NCI-H1930 (cell line): ENCODE measurements around the gene FKBP10.
"Not testable (repeated sequence)": the region's sequence is repeated elsewhere in the genome, so short reads cannot be mapped to it uniquely, and the experiment has no call there.

ENCODE experiments used
- DNase-seq, 2 experiments: peaks; one replicate each; lab custom pipeline; 2025; lab: John Stamatoyannopoulos, UW

FKBP10 gene

DNA sequence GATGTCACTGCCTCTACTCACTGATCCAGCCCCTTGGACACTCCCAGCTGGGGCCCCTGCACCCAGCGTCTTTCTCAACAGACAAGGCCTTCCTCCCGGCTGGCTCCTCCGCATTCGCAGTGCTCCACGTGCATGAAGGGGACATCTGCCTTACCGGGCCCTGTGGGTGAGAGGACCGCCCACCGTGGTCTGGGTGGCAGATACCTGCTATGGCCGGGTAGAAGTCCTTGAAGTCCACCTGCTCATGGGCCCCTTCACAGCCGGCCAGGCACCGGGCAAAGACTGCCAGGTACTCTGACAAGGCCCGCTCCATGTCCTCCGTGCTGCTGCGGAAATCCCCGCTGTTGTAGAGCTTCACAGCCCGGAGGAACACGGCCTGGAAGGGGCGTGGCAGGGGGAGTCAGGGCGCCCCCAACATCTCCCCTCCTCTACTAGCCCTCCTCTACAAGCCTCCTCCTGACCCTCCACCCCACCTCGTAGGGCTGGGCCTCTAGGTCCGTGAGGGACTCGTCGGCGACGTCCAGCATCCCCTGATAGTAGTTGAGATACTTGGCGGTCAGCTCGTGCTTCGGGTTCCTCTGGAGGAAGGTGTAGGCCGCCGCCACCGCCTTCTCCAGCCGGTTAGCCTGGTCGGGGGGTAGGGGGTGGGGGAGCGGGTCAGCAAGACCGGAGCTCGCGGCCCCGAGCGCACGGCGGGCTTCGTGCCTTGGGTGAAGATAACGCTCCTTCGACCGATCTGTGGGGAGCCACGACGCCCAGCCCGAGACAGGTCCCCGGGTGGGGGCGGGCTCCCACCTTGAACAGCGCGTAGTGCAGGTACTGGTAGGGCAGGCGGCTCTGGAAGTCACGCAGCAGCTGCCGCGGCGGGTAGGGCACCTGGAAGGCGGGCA lies 1.9 kb upstream of the FKBP10 start:
- no peak for DNase-seq

DNA sequence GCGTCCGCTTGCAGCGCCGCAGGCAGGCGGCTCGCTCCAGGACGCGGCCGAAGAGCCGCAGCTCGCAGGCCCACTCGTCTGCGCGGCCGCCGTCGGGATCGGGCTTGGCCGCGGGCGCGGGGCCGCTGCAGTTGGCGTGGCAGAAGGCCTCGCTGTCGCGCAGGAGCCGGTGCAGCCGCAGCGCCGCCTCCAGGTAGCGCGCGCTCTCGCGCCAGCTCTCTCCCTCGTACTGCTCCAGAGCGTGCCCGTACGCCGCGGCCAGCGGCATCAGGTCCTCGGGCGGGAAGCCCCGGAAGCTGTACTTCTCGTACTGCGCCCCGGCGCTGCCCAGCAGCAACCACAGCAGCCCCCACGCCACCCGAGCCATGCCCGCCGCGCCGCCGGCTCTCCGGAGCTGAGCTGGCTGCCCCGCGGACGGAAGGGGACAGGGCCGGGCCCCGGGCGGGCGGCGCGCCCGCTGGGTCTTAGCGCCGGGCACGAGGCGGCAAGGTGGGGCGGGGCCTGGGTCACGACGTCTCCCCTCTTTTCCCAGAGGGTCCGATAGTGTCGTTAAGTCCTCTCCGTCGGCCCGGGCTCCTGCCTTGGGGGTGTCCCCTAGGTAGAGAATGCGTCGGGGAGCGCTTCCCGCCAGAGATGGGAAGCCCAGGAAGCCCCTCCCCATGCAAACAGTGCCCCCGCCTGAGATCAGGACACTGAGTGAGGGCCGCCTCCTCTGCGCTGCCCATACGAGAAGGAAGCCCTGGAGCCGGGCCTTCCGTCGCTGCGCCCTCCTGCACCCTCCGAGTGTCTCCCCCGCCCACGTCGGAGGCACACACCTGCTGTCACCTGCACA lies 1.0 kb upstream of the FKBP10 start, which contains the start of gene P3H4:
Gene P3H4, minus strand, starts transcription at position 401 of the 832 bp plus-strand sequence. Its CDS starts 34 bp downstream, at position 367.
- peak; percentile 56 to 76 for DNase-seq

DNA sequence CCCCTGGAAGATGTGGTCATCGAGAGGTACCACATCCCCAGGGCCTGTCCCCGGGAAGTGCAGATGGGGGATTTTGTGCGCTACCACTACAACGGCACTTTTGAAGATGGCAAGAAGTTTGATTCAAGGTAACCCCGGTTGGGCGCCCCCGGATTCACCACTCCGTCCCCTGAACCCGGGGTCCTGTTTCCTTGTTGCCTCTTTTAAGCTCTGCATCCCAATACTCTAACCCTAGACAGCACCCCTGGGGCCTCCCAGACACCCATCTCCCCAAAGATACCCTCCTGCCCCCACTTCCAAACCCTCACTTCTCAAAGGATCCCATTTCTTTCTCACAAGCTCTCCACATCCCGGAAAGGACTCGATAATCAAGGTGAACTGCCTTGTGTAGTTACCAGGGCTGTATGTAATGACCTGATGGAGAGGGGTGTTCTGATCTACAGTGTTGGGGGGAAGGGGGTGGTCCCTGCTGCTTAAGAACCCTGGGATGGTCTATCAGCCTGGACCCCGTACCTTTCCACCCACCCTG lies 412 bp downstream of the FKBP10 start:
- DNase-seq, result no peak

DNA sequence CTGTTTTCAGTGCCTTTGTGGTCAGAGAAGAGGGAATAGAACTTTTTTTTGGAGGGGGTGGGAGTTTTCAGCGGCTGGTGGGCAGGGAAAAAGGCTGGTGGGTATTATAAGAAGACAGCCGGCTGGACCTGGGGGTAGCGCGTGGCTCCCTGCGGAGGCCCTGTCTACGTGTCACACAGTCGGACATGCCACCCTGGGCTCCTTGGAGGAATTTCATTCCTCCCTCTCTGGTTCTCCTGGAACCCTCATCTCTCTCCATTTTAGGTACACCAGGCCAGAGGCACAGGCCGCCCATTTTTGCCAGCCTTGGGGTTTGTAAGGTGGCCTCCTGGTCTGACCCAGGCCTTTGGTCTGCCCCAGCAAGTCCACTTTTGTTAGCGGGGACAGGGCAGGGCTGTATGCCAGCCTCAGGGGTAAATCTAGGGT lies 908 bp downstream of the FKBP10 start:
- no peak for DNase-seq

DNA sequence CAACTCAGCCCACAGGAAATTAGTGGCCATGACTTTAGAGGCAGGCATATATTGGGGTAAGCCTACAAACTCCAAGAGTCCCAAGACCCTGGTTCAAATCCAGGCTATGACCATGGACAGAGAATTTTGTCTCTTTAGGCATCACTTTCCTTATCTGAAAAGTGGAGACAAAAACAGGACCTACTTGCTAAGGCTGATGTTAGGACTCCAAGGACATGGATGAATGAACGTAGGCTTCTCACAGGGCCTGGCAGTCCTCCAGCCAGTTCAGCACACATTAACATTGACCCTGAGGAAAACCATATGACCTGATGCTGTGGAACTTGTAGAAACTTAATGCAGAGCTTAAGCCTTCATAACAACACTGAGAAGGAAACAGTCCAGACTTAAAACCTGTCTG lies 1.4 kb downstream of the FKBP10 start:
- no peak for DNase-seq

DNA sequence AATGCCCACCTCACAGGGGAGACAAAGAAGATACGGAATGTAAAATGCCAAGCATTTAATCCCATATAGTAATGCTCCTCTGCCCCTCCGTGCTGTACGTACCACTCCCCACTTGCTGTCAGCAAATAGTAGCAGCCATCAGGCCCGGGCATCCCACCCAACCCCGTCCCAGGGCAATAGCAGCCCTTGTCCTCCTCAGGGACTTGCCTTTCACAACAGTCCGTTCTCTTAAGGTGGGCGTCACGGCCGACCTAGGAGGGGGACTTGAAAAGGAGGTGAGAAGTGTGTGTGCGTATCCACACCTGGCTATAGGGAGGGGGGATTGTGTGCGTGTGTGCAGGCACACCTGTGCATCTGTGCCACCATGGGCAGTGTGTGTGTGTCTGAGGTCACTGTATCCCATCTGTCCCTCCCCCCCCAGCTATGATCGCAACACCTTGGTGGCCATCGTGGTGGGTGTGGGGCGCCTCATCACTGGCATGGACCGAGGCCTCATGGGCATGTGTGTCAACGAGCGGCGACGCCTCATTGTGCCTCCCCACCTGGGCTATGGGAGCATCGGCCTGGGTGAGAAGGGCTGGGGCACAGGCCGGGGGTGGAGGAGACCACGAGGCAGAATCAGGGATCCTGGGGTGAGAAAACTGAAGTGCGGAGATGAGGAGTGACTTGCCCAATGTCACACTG lies 4.0 kb downstream of the FKBP10 start:
- DNase-seq, result no peak

DNA sequence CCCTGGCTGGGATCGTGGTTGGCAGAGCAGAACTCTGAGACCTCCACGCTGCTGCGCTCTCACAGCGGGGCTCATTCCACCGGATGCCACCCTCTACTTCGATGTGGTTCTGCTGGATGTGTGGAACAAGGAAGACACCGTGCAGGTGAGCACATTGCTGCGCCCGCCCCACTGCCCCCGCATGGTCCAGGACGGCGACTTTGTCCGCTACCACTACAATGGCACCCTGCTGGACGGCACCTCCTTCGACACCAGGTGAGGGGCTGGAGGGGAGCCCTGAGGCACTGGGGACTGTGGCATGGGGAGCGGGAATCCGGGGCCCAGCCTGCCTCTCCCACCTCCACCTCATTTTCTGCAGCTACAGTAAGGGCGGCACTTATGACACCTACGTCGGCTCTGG lies 5.2 kb downstream of the FKBP10 start:
- no peak for DNase-seq

DNA sequence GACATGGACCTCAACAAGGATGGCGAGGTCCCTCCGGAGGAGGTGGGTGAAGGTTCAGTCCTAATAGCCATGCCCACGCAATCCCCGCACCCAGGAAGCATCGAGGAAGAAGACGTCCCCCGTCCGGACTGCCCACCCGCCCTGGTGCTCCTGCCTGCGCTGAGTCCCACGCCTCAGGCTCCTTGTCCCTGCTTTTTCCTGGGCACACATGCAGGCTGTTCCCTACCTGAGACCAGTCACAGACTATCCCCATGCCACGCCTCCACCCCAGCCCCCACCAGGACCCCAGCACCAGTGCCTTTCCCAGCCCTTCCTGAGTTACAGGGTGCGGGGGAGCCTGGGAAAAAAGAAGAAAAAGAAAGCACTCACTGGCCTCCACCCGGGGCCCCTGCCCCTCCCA lies 9.0 kb downstream of the FKBP10 start:
- DNase-seq, result no peak

DNA sequence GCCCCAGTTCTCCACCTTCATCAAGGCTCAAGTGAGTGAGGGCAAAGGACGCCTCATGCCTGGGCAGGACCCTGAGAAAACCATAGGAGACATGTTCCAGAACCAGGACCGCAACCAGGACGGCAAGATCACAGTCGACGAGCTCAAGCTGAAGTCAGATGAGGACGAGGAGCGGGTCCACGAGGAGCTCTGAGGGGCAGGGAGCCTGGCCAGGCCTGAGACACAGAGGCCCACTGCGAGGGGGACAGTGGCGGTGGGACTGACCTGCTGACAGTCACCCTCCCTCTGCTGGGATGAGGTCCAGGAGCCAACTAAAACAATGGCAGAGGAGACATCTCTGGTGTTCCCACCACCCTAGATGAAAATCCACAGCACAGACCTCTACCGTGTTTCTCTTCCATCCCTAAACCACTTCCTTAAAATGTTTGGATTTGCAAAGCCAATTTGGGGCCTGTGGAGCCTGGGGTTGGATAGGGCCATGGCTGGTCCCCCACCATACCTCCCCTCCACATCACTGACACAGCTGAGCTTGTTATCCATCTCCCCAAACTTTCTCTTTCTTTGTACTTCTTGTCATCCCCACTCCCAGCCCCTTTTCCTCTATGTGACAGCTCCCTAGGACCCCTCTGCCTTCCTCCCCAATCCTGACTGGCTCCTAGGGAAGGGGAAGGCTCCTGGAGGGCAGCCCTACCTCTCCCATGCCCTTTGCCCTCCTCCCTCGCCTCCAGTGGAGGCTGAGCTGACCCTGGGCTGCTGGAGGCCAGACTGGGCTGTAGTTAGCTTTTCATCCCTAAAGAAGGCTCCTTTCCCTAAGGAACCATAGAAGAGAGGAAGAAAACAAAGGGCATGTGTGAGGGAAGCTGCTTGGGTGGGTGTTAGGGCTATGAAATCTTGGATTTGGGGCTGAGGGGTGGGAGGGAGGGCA lies 9.7 kb downstream of the FKBP10 start:
- no peak for DNase-seq

DNA sequence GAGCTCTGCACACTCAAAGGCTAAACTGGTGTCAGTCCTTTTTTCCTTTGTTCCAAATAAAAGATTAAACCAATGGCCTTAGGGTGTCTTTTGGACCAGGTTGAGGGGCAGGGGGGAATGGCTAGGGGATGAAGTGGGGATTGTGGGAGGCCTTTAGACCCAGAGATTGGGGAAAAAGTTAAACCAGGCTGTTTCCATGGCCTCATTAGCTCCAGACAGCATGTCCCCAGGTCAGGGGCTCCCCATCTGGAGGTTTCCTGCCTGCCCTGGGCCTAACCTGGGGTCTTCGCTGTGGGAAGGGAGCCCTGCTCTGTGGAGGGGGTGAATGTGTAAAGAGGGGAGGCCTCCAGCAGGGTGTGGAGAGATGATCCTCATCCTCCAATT lies 10.3 kb downstream of the FKBP10 start:
- no peak for DNase-seq

DNA sequence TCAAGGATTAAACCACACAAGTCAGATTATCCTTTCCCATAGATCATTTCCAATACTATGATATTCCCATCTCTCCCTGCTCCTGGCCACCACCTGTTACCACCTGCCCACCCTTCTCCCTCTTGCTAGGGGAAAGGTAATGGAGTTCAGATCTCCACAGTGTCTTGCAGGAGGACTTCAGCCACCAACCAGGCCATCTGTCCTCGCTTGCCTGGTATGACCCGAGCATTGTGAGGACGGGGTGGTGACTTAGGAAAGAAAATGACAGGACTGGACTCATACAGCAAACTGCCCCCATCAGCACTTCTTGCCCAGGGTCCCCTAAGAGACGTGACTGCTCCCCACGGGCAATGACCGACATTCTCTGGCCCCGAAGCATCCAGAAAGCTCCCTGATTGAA lies 10.8 kb downstream of the FKBP10 start:
- DNase-seq, result no peak

DNA sequence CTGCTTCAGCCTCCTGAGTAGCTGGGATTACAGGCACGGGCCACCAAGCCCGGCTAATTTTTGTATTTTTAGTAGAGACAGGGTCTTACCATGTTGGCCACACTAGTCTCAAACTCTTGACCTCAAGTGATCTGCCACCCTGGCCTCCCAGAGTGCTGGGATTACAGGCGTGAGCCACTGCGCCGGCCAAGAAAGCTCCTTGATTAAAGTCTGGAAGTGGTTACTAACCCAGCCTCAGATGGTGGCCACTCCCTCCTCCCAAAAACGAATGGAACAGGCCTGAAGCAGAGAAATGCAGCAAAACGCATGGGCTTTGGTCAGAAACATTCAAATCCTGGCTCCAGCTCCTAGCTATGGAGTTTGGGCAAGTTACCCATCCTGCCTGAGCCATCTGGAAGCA lies 11.3 kb downstream of the FKBP10 start:
- no peak for DNase-seq

DNA sequence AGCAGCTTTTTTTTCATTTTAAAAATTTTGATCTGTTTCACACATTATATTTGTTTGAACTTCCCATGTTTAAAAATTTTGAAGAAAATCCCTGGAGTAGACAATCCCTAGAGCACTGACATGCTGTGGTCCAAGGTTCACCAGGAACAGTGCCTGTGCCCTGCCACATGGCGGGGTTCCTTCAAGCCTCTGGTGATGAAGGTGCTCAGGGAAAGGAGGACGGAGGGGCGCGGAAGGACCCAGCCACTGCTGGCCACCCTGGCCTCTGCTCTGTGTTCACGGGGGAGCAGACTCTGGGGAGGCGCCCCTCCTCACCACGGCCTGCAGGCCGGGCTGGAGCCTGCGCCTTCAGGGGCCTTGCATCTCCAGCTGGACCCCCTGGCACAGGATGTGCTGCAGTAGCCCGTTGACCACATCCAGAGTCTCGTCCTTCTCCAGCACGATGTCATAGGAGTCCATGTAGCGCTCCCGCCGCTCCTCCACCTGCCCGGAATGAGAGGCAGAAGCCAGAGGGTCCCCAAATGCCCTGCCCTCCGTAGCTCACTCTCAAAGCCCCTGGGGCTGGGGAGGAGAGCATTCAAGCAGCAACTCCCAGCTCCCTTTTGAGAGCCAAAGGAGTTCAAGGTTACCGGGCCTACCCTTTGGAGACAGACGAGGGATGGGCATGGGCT lies 12.5 kb downstream of the FKBP10 start:
- no peak for DNase-seq

DNA sequence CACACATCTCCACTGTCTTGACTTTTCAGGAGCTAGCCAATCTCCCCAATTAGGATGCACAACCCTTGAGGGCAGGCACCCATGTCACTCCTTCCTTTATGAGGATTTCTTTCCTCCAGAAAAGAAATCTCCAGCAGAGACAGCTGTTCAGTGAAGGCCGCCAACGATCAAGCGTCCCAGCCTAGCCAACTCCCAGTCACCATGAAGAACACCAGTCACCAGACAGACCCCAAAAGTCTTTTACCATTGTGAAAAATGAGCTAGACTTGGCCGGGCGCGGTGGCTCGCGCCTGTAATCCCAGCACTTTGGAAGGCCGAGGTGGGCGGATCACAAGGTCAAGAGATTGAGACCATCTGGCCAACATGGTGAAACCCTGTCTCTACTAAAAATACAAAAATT lies 17.2 kb downstream of the FKBP10 start:
- DNase-seq, result not testable (repeated sequence)

DNA sequence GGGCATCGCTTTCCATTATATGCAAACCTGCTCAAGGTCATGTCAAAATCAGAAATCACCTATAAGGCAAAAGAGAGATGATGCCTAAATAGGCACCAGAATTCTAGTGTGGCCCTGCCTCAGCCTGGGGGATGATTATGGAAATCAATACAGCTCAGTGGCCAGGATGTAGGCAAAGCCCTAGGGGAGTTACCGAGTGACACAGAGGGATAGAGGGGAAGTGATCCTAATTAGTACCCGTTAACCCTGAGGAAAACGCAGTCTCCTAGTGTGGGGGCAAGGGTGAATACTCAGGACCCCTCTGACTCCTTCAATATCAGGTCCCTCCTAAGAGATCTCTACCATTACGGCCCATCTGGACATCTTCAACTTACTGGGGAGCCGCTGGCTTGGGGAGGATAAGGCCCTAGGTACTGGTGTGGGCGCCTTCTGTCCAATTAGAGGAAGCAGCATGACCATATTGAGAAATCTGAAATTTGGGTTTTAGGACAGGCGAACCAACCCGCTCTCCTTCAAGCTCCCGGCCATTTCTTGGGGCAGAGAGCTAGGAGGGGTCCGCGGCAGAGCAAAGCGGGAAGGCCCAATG lies 22.5 kb downstream of the FKBP10 start:
- DNase-seq, result no peak

DNA sequence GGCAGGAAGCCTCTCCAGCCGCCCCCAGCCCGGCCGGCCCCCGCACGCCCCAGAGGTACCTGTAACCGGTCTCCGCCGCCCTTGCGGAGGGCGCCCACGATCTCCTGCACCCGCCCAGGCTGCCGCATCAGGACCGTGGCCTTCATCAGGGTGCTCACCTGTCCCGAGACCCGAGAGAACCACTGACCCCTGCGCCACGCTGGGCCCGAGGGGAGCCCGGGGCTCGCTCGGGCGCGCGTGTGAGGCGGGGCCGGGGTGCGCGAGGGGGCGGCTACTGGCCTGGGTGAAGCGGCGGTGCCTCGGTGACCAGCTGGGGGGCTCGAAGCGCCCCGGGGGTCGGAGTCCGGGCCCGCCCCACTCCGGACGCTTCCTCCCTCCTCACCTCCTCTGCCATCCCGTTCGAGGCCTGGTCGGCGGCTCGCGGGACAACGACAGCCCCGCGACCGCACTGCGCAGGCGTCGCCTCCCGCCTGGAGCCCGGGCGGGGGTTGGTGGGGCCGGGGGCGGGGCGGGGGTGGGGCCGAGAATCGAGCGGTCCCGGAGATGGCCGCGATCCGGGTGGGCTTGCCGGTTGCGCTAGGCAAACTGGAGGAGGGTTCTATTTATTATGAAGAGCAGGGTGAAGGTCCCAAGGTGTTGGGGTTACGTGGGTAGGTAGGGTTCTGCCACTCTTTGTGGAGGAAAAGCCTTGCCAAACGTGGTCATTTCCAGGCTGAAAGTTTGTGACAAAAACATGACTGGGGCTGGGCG lies 23.2 kb downstream of the FKBP10 start, which contains the start of gene NT5C3B:
Gene NT5C3B, minus strand, starts transcription at position 433 of the 750 bp plus-strand sequence. Its CDS starts 39 bp downstream, at position 394.
- DNase-seq, result peak; percentile 12 to 31

DNA sequence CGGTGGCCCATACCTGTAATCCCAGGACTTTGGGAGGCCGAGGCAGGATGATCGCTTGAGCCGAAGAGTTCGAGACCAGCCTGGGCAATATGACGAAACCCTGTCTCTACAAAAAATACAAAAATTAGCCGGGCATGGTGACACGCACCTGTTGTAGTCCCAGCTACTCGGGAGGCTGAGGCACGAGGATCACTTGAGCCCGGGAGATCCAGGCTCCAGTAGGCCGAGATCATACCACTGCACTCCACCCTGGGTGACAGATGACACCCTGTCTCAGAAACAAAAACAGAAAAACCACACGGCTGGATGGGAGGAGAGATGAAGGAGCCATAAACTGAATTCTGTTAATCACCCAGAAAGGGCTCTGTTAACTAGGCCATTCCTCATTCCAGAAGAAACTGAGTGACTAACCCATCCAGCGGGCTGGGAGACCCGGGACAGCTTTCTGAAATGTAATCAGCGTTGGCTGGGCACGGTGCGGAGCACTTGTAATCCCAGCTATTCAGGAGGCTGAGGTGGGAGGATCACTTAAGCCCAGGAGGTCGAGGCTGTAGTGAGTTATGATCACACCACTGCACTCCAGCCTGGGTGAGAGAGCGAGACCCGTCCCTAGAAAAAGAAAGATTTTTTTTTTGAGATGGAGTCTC lies 23.9 kb downstream of the FKBP10 start:
- no peak for DNase-seq

DNA sequence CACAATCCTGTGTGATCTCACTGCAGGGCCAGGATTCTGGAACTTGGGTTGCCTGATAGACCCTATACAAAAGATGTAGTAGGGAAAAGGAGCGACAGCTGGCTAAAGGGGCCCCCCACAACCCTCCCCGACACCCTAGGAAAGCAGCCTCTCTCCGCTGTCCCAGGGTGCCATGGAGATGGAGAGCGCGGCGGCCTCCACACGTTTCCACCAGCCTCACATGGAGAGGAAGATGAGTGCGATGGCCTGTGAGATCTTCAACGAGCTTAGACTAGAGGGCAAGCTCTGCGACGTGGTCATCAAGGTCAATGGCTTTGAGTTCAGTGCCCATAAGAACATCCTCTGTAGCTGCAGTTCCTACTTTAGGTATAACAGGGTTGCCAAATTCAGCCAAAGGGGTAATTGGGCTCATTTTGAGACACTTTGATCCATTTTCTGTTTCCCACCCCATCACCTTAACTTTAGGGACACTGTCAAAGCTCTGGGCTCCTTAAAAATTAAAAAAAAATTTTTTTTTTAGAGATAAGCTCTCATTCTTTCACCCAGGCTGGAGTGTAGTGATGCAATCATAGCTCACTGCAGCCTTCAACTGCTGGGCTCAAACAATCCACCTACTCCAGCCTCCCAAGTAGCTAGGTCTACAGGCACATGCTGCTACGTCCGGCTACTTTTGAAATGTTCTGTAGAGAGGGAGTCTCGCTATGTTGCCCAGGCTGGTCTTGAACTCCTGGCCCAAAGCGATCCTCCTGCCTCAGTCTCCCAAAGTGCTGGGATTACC lies 25.1 kb downstream of the FKBP10 start, which contains the start of gene KLHL10:
Gene KLHL10, plus strand, starts transcription at position 65 of the 778 bp plus-strand sequence. Its CDS starts 108 bp downstream, at position 173.
- no peak for DNase-seq
